K562 (cell line): ENCODE data around the gene ACE. TPM values are rescaled to one million over a fixed set of nuclear protein-coding genes. Genes with fewer than 3 reads are reported as not detected.

Source experiments
- CBFA2T3 ChIP-seq: fragments of 450-650 bp; IDR thresholded peaks from 2 replicates; pipeline ENCODE4 v1.6.1; 2017
- CLOCK ChIP-seq: fragments of 250-450 bp; sonication (Bioruptor Pico); IDR thresholded peaks from 2 replicates; pipeline ENCODE4 v1.4.0; 2020; ENCODE audit warnings: mild to moderate bottlenecking, moderate library complexity, borderline replicate concordance
- CTBP1 ChIP-seq: fragments of 450-650 bp; IDR thresholded peaks from 2 replicates; pipeline ENCODE4 v1.6.1; 2016; ENCODE audit warnings: borderline replicate concordance
- CXXC5 ChIP-seq: fragments of 250-450 bp; sonication (Bioruptor Pico); IDR thresholded peaks from 2 replicates; pipeline ENCODE4 v1.8.0; 2022; ENCODE audit warnings: inconsistent platforms, mild to moderate bottlenecking, moderate library complexity
- ELF1 ChIP-seq: fragments of 200-800 bp; sonication (Bioruptor generic); IDR thresholded peaks from 2 replicates; pipeline ENCODE4 v1.6.1; 2016; ENCODE audit warnings: missing genetic modification characterization, missing compliant biosample characterization
- ETS2 ChIP-seq: IDR thresholded peaks from 2 replicates; pipeline ENCODE4 v1.6.1; 2016; ENCODE audit warnings: borderline replicate concordance, missing genetic modification characterization, mild to moderate bottlenecking, moderate library complexity, missing compliant biosample characterization; ENCODE audit not compliant: poor library complexity, severe bottlenecking
- FOXP1 ChIP-seq: sonication (generic); formaldehyde crosslinking; IDR thresholded peaks from 2 replicates; pipeline ENCODE4 v1.8.0; 2022; ENCODE audit warnings: mild to moderate bottlenecking, missing genetic modification reagents
- MAX ChIP-seq: sonication (generic); formaldehyde crosslinking; IDR thresholded peaks from 2 replicates; pipeline ENCODE4 v1.9.0; 2022; ENCODE audit warnings: mild to moderate bottlenecking, missing genetic modification reagents
- PATZ1 ChIP-seq: fragments of 250-450 bp; sonication (Bioruptor Pico); IDR thresholded peaks from 2 replicates; pipeline ENCODE4 v1.5.0; 2020; ENCODE audit warnings: mild to moderate bottlenecking, borderline replicate concordance
- POLR2G ChIP-seq: fragments of 200-400 bp; formaldehyde crosslinking; IDR thresholded peaks from 2 replicates; pipeline ENCODE4 v1.6.1; 2017; ENCODE audit warnings: low read depth, mild to moderate bottlenecking, antibody characterized with exemption, low read length, moderate library complexity
- RBM25 ChIP-seq: fragments of 200-400 bp; formaldehyde crosslinking; IDR thresholded peaks from 2 replicates; pipeline ENCODE4 v1.6.1; 2018; ENCODE audit warnings: low read length, low read depth, moderate library complexity; ENCODE audit not compliant: severe bottlenecking
- SNIP1 ChIP-seq: fragments of 450-650 bp; IDR thresholded peaks from 2 replicates; pipeline ENCODE4 v1.7.1; 2017; ENCODE audit warnings: low read depth, mild to moderate bottlenecking
- TEAD4 ChIP-seq, 2 experiments: sonication (generic) in 1 of 2; formaldehyde crosslinking in 1 of 2; IDR thresholded peaks; 2 replicates each; pipeline versions ENCODE4 v1.6.1 to v1.8.0; 2012 to 2022; ENCODE audit warnings: borderline replicate concordance in 1 of 2, inconsistent platforms in 1 of 2, low read length in 1 of 2, mild to moderate bottlenecking in 1 of 2, missing genetic modification reagents in 1 of 2
- TFE3 ChIP-seq: fragments of 450-650 bp; formaldehyde crosslinking; IDR thresholded peaks from 2 replicates; pipeline ENCODE4 v1.4.0; 2020; ENCODE audit warnings: mild to moderate bottlenecking, mixed read lengths
- THRB ChIP-seq: fragments of 450-650 bp; formaldehyde crosslinking; conservative IDR thresholded peaks from 2 replicates; pipeline ENCODE4 v1.4.0; 2022; ENCODE audit warnings: mild to moderate bottlenecking, missing genetic modification characterization
- TRIM24 ChIP-seq, 2 experiments: fragments of 450-650 bp; IDR thresholded peaks; 2 replicates each; pipeline ENCODE4 v1.6.1; 2016
- ZBTB7A ChIP-seq: IDR thresholded peaks from 2 replicates; pipeline ENCODE4 v1.6.1; 2011; ENCODE audit warnings: low read depth, mild to moderate bottlenecking, low read length, moderate library complexity, borderline replicate concordance; ENCODE audit not compliant: control insufficient read depth
- ZNF175 ChIP-seq: fragments of 200-800 bp; sonication (Bioruptor generic); IDR thresholded peaks from 2 replicates; pipeline ENCODE4 v1.6.1; 2016; ENCODE audit warnings: low read depth, mild to moderate bottlenecking, missing genetic modification characterization, missing compliant biosample characterization
- ZNF766 ChIP-seq: fragments of 200-800 bp; sonication (Bioruptor generic); conservative IDR thresholded peaks from 2 replicates; pipeline ENCODE4 v1.6.1; 2016; ENCODE audit warnings: missing genetic modification characterization, missing compliant biosample characterization
- ZNF77 ChIP-seq: fragments of 250-450 bp; sonication (Bioruptor Pico); IDR thresholded peaks from 2 replicates; pipeline ENCODE4 v1.5.0; 2020
- polyA plus RNA-seq, 8 experiments: library from polyadenylated mRNA; depleted of rRNA in 4 of 8; stranded (reverse) in 5 of 8; unstranded in 3 of 8; fragments of >200 nt; fragmentation: Nextera tagmentation in 2 of 8; fragmentation: Illumina TruSeq in 1 of 8; extraction: Ambion mirVana in 2 of 8; extraction: Trizol in 1 of 8; gene quantifications; 2 replicates each; pipeline versions ENCODE4 v1.2.1 to v1.2.3, GENCODE V29; 2011 to 2014; ENCODE audit warnings: inconsistent platforms in 1 of 8, missing spikeins in 1 of 8
- total RNA-seq, 7 experiments: library from RNA; depleted of rRNA in 6 of 7; stranded (reverse); fragments of >200 nt in 6 of 7; fragmentation: Illumina TruSeq in 2 of 7; extraction: Trizol in 2 of 7; gene quantifications; 2 replicates each; pipeline versions ENCODE4 v1.2.1 to v1.2.3, GENCODE V29; 2011 to 2021; ENCODE audit warnings: low replicate concordance in 1 of 7

Gene ACE
- total and polyA plus RNA-seq, 9 of the 15 experiments (the other 6 are each of a cell fraction or from before 2014, with no cell fraction given), result 0.07 to 2.5 (median 0.47) TPM; not detected in 1

- TF ChIP-seq THRB (CRISPR knock-in tag) (no peak), PATZ1 (CRISPR knock-in tag) (no peak), TFE3 (CRISPR knock-in tag) (no peak), FOXP1 (CRISPR knock-in tag) (no peak), ELF1 (tag) (0 out of 2 replicates have a peak, but pooled peaks have one; percentile 18), ZNF77 (no peak), MAX (0 out of 2 replicates have a peak, but pooled peaks have one; percentile 41), POLR2G (peak; percentile 64), TRIM24 (IDR thresholded peaks at IDR 0.05) (no peak), TEAD4 (IDR thresholded peaks at IDR 0.05; ENCODE audit: low read length) (no peak), TEAD4 (CRISPR knock-in tag; IDR thresholded peaks at IDR 0.05; ENCODE audit: borderline replicate concordance) (no peak), SNIP1 (no peak), RBM25 (no peak), ZNF175 (CRISPR knock-in tag) (no peak), ZBTB7A (0 out of 2 replicates have a peak, but pooled peaks have one; percentile 16), ETS2 (no peak), ZNF766 (CRISPR knock-in tag) (no peak), CLOCK (CRISPR knock-in tag) (no peak), CTBP1 (peak; percentile 32; the same call in 1 of the 2 replicates), CBFA2T3 (no peak), CXXC5 (CRISPR knock-in tag) (peak; percentile 73)
Measured at GRCh38 chr17:63476854-63477479, at the start of gene ACE (continued).
